ENCODE measurements around the gene PHLPP1.
A peak's percentile ranks its signal among the peaks of the same experiment; 100 is the strongest.

Gene PHLPP1

DNA sequence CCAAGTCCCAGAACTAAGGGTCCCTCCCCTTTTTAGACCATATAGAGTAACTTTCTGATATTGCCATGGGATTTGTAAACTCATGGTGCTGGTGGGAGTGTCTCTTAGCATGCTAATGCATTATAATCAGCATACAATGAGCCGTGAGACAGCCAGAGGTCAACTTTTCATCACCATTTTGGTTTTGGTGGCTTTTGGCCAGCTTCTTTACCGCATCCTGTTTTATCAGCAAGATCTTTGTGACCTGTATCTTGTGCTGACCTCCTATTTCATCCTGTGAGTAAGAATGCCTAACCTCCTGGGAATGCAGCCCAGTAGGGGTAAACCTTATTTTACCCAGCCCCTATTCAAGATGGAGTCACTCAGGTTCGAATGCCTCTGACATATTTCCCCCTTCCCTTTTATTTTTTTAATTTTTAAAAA lies 148.2 kb downstream of the PHLPP1 start:
- Histone ChIP-seq H3K9me3 (ENCODE audit: control insufficient read depth, insufficient read depth, low read depth, low read length) (no peaks in the 10 kb centered on the region), H3K36me3 (ENCODE audit: control insufficient read depth in 2 of 2, insufficient read depth in 1 of 2, low read length in 2 of 2) (peaks cover 0 to 11% of the 10 kb centered on the region in 2 experiments; a peak in 1 of 3 replicates), H3K4me1 (ENCODE audit: control insufficient read depth, insufficient read depth, low read length) (no peaks in the 10 kb centered on the region), H3K27ac (ENCODE audit: extremely low read depth, low read depth, low read length) (no peak overlapping the region), H3K4me3 (ENCODE audit: low read depth, low read length) (no peak overlapping the region)
- CTCF ChIA-PET, result no interaction called here
- TF ChIP-seq ZEB2 (tag by site-specific recombination; IDR thresholded peaks at IDR 0.05) (no peak), OSR2 (tag by site-specific recombination; IDR thresholded peaks at IDR 0.05) (no peak), ZNF623 (tag by site-specific recombination; IDR thresholded peaks at IDR 0.05) (no peak), ZNF138 (tag by site-specific recombination; IDR thresholded peaks at IDR 0.05; ENCODE audit: borderline replicate concordance) (no peak), ZFP69B (tag by site-specific recombination; IDR thresholded peaks at IDR 0.05) (no peak), ZNF239 (tag by site-specific recombination; IDR thresholded peaks at IDR 0.05) (no peak), ZFP3 (tag by site-specific recombination; IDR thresholded peaks at IDR 0.05; ENCODE audit: low read depth) (no peak), PRDM1 (tag by site-specific recombination; IDR thresholded peaks at IDR 0.05) (no peak), ZFHX2 (tag by site-specific recombination; conservative IDR thresholded peaks at IDR 0.05) (no peak), PRDM2 (tag by site-specific recombination; IDR thresholded peaks at IDR 0.05; ENCODE audit: borderline replicate concordance) (no peak)
- POLR2A ChIA-PET, result no interaction called here

DNA sequence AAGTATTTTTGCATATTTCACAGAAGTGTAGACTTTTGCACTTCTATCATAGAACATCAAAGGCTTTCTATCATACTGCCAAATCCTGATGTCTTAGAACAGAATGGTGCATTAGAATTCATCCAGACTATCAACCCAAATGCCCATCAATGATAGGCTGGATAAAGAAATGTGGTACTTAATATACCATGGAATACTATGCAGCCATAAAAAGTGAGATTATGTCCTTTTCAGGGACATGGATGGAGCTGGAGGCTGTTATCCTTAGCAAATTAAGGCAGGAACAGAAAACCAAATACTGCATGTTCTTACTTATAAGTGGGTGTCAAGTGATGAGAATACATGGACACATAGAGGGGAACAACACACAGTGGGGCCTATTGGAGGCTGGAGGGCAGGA lies 150.2 kb downstream of the PHLPP1 start:
- CTCF ChIA-PET, result interaction anchor here (0.6 to 0.7 kb wide), 3 partner anchors 14 to 279 kb away, joined by 3 read pairs; no protein-coding TSS in a partner anchor
- POLR2A ChIA-PET, result no interaction called here

DNA sequence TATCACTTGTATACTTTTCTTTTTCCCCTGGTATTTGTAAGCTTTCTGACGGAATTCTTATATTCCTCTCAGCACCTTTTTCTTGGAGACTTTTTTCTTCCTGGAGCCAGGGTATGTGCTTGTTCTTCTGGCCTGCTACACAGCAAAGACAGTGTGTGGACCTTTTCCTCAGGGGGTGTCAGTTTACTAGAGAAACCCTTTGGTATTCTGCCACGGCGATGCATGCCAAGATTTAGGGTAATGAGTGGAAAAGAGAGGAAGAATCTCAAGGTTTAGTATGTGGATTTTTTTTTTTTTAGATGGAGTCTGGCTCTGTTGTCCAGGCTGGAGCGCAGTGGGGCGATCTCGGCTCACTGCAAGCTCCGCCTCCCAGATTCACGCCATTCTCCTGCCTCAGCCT lies 152.2 kb downstream of the PHLPP1 start:
- Histone ChIP-seq H3K27ac (ENCODE audit: extremely low read depth, low read depth, low read length) (no peak overlapping the region), H3K9me3 (ENCODE audit: control insufficient read depth, insufficient read depth, low read depth, low read length) (no peaks in the 10 kb centered on the region), H3K4me1 (ENCODE audit: control insufficient read depth, insufficient read depth, low read length) (peaks cover 6% of the 10 kb centered on the region; the same call in 1 of the 2 replicates), H3K36me3 (ENCODE audit: control insufficient read depth in 2 of 2, insufficient read depth in 1 of 2, low read length in 2 of 2) (peaks cover 0 to 5% of the 10 kb centered on the region in 2 experiments; a peak in 1 of 3 replicates), H3K4me3 (ENCODE audit: low read depth, low read length) (no peak overlapping the region)
- POLR2A ChIA-PET, result no interaction called here
- CTCF ChIA-PET, result interaction anchor here (0.7 to 1.0 kb wide), 3 partner anchors 11 to 1022 kb away, joined by 3 to 4 read pairs (median 3); no protein-coding TSS in a partner anchor
- TF ChIP-seq ZNF600 (tag by site-specific recombination; IDR thresholded peaks at IDR 0.05), result no peak
- TF ChIP-seq ZNF121 (tag by site-specific recombination; IDR thresholded peaks at IDR 0.05), result no peak
- TF ChIP-seq OSR2 (tag by site-specific recombination; IDR thresholded peaks at IDR 0.05), result no peak
- no peak for TF ChIP-seq ZNF660 (tag by site-specific recombination; IDR thresholded peaks at IDR 0.05)
- TF ChIP-seq ZSCAN18 (tag by site-specific recombination; IDR thresholded peaks at IDR 0.05), result no peak
- no peak for TF ChIP-seq ZNF677 (tag by site-specific recombination; IDR thresholded peaks at IDR 0.05)
- no peak for TF ChIP-seq PRDM2 (tag by site-specific recombination; IDR thresholded peaks at IDR 0.05; ENCODE audit: borderline replicate concordance)

More for the DNA sequence above, 150.2 kb downstream of the PHLPP1 start:
- peaks cover 2% of the 10 kb centered on the region; the same call in 1 of the 2 replicates for H3K4me1 ChIP-seq (ENCODE audit: control insufficient read depth, insufficient read depth, low read length)
- TF ChIP-seq ZNF560 (tag by site-specific recombination; IDR thresholded peaks at IDR 0.05; ENCODE audit: borderline replicate concordance) (no peak), ZNF585B (tag by site-specific recombination; IDR thresholded peaks at IDR 0.05) (no peak), ZNF146 (tag by site-specific recombination; IDR thresholded peaks at IDR 0.05) (peak; percentile 89), ZNF580 (tag by site-specific recombination; IDR thresholded peaks at IDR 0.05) (peak; percentile 37; the same call in 1 of the 2 replicates), ZNF626 (tag by site-specific recombination; IDR thresholded peaks at IDR 0.05) (no peak), ZNF366 (tag by site-specific recombination; conservative IDR thresholded peaks at IDR 0.05) (no peak)
- H3K36me3 ChIP-seq (ENCODE audit: control insufficient read depth in 2 of 2, insufficient read depth in 1 of 2, low read length in 2 of 2), result peaks cover 0 to 11% of the 10 kb centered on the region in 2 experiments; a peak in 1 of 3 replicates
- no peaks in the 10 kb centered on the region for H3K9me3 ChIP-seq (ENCODE audit: control insufficient read depth, insufficient read depth, low read depth, low read length)
- no peak overlapping the region for H3K27ac ChIP-seq (ENCODE audit: extremely low read depth, low read depth, low read length)
- H3K4me3 ChIP-seq (ENCODE audit: low read depth, low read length), result no peak overlapping the region
